Tibial nerve (tissue), 4 donors: ENCODE measurements around the gene GRPEL2.

Experiments used
- EP300 ChIP-seq, 2 donors: sonication (generic); formaldehyde crosslinking; IDR thresholded peaks; one replicate each; pipeline ENCODE4 v1.6.1; 2017; ENCODE audit warnings: antibody characterized with exemption in 2 of 2, mild to moderate bottlenecking in 1 of 2
- POLR2A ChIP-seq, 2 donors: fragments of 450-650 bp; IDR thresholded peaks; one replicate each; pipeline ENCODE4 v1.6.1; 2017; ENCODE audit warnings: antibody characterized with exemption in 2 of 2, mild to moderate bottlenecking in 2 of 2, moderate library complexity in 2 of 2
- TF ChIP-seq, protein P1 (sequence below), 5 experiments: fragments of 200-600 bp in 3 of 5; fragments of 450-650 bp in 2 of 5; sonication (generic) in 3 of 5; IDR thresholded peaks; one replicate each; pipeline ENCODE4 v1.5.1; 2016 to 2019; ENCODE audit warnings: antibody characterized with exemption in 5 of 5, mild to moderate bottlenecking in 3 of 5, moderate library complexity in 2 of 5

DNA sequence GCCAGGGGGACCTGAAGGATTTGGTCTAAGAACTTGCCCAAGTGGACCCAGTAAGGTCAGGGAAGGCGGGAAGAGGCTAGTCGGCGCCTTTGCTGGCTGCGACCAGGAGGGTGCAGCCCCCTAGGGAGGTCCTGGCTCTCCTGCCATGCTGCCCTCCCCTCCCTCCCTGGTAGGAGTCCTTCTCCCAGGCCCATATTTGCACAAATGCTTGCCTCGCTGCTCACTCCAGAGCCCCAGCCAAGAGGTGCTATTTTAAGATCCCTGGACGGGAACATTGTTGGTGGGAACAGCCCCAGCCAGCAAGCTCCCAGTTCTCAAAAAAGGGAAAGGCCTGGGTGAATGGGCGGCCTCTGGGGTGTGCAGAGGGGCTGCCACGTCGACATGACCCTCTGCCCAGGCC is 38.1 kb downstream of the GRPEL2 start:
- TF ChIP-seq, protein P1, sequence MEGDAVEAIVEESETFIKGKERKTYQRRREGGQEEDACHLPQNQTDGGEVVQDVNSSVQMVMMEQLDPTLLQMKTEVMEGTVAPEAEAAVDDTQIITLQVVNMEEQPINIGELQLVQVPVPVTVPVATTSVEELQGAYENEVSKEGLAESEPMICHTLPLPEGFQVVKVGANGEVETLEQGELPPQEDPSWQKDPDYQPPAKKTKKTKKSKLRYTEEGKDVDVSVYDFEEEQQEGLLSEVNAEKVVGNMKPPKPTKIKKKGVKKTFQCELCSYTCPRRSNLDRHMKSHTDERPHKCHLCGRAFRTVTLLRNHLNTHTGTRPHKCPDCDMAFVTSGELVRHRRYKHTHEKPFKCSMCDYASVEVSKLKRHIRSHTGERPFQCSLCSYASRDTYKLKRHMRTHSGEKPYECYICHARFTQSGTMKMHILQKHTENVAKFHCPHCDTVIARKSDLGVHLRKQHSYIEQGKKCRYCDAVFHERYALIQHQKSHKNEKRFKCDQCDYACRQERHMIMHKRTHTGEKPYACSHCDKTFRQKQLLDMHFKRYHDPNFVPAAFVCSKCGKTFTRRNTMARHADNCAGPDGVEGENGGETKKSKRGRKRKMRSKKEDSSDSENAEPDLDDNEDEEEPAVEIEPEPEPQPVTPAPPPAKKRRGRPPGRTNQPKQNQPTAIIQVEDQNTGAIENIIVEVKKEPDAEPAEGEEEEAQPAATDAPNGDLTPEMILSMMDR (IDR thresholded peaks at IDR 0.05) = no peak
- TF ChIP-seq EP300 (IDR thresholded peaks at IDR 0.05) (no peak), POLR2A (IDR thresholded peaks at IDR 0.05) (no peak)
